ENCODE results near the gene SLC37A1.

SLC37A1 gene

DNA sequence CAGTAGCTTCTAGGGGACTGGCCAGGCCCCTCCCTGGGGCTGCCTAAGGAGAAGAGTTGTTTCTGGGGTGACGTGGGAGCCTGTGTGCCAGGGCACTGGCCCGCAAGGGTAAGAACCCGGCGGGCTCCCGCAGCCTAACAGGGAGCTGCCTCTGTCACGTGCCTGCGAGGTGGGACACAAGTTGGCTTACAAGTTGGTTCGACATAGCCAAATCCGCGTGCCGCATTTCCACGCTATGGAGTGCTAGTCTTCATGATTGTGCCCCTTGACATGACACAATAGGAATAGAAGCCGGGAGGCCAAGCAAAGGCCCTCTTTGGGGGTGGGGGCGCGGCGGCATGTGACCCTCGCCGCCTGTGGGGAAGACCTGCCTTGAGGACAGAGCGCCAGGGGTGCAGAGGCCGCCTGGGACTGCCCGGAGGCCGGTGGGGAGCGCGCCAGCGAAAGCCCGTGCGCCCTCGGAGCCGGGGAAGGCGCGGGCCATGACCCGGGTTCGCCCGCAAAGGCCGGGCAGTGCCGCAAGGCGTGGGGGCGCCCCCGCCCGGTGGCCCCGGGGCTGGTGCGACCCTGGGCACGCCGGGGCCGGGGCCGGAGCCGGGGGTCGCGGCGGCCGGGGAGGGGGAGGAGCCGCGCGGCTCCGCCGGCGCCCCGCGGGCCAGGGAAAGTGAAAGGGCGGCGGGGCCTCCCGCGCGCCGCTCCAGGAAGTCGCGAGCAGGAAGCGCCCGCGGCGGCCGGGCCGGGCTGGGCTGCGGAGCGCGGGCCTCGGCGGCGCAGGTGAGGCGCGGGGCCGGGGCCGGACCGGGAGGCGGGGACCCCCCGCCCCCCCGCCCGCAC is at the start of gene SLC37A1:
SLC37A1 (plus strand) TSS at position 702 of the 834 bp plus-strand sequence. CDS start 4,603 bp downstream, outside the sequence.
- Histone ChIP-seq H3K4me3 (peak within 1 kb of the TSS; percentile 88), H3K27ac (peak within 1 kb of the TSS; percentile 77 to 80)
- DNase-seq (ENCODE audit: low spot score) = peak; percentile 75
- TF ChIP-seq, protein P1, sequence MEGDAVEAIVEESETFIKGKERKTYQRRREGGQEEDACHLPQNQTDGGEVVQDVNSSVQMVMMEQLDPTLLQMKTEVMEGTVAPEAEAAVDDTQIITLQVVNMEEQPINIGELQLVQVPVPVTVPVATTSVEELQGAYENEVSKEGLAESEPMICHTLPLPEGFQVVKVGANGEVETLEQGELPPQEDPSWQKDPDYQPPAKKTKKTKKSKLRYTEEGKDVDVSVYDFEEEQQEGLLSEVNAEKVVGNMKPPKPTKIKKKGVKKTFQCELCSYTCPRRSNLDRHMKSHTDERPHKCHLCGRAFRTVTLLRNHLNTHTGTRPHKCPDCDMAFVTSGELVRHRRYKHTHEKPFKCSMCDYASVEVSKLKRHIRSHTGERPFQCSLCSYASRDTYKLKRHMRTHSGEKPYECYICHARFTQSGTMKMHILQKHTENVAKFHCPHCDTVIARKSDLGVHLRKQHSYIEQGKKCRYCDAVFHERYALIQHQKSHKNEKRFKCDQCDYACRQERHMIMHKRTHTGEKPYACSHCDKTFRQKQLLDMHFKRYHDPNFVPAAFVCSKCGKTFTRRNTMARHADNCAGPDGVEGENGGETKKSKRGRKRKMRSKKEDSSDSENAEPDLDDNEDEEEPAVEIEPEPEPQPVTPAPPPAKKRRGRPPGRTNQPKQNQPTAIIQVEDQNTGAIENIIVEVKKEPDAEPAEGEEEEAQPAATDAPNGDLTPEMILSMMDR (IDR thresholded peaks at IDR 0.05) = no peak

- H3K27ac ChIP-seq = no peak overlapping the region
- H3K4me3 ChIP-seq = no peak overlapping the region
- DNase-seq (ENCODE audit: low spot score) = no peak
- TF ChIP-seq, protein P1 (IDR thresholded peaks at IDR 0.05) = no peak
These were observed 49.7 kb upstream of the SLC37A1 start for GRCh38 chr21:42463861-42464515.

GRCh38 chr21:42465008-42465802 is 48.4 kb upstream of the SLC37A1 start:
- DNase-seq (ENCODE audit: low spot score) = no peak
- no peak overlapping the region for H3K4me3 ChIP-seq
- no peak overlapping the region for H3K27ac ChIP-seq
- TF ChIP-seq, protein P1 (IDR thresholded peaks at IDR 0.05) = no peak

- no peak overlapping the region for H3K27ac ChIP-seq
- TF ChIP-seq, protein P1 (IDR thresholded peaks at IDR 0.05) = no peak
- no peak for DNase-seq (ENCODE audit: low spot score)
- H3K4me3 ChIP-seq = no peak overlapping the region
These were observed 47.9 kb upstream of the SLC37A1 start for GRCh38 chr21:42465803-42466127.

GRCh38 chr21:42466700-42467099 is 47.0 kb upstream of the SLC37A1 start:
- TF ChIP-seq, protein P1 (IDR thresholded peaks at IDR 0.05) = no peak
- H3K27ac ChIP-seq = no peak overlapping the region
- H3K4me3 ChIP-seq = no peak overlapping the region
- no peak for DNase-seq (ENCODE audit: low spot score)

- TF ChIP-seq, protein P1 (IDR thresholded peaks at IDR 0.05) = no peak
- Histone ChIP-seq H3K4me3 (no peak overlapping the region), H3K27ac (no peak overlapping the region)
- DNase-seq (ENCODE audit: low spot score) = no peak
These were observed 46.3 kb upstream of the SLC37A1 start for GRCh38 chr21:42467140-42467983.

All from coronary artery (tissue), 2 donors.